Pulmonary artery endothelial cell (primary cell): ENCODE measurements around the gene CD226. TPM values are rescaled to one million over a fixed set of nuclear protein-coding genes. Genes with fewer than 3 reads are reported as not detected.

Source experiments
- DNase-seq: peaks from one replicate; pipeline ENCODE4 v3.0.0-alpha.2; 2011; ENCODE audit warnings: low read depth, low spot score
- total RNA-seq: library from RNA; depleted of rRNA; stranded (reverse); fragments of >200 nt; gene quantifications from 2 replicates; pipeline ENCODE4 v1.2.3, GENCODE V29; 2014

CD226 gene
- total RNA-seq, 1 donor from 2014 or later: 0.13 TPM

- DNase-seq: no peak
Observed at GRCh38 chr18:69817335-69817940, 130.2 kb downstream of the CD226 start.

- DNase-seq: no peak
Observed at GRCh38 chr18:69814861-69815385, 132.8 kb downstream of the CD226 start.

- no peak for DNase-seq
Observed at GRCh38 chr18:69813559-69813958, 134.1 kb downstream of the CD226 start.

- no peak for DNase-seq
Observed at GRCh38 chr18:69808399-69808798, 139.3 kb downstream of the CD226 start.

GRCh38 chr18:69804776-69805501 lies 142.7 kb downstream of the CD226 start:
- no peak for DNase-seq
